HG02973 (cell line): ENCODE results near the gene GFRA1.

Experiments
- ATAC-seq: cut with Tn5 transposase; IDR thresholded peaks from one replicate; pipeline ENCODE4 v1.9.1; 2021; ENCODE audit warnings: moderate library complexity; ENCODE audit not compliant: unreplicated experiment

Gene GFRA1

DNA sequence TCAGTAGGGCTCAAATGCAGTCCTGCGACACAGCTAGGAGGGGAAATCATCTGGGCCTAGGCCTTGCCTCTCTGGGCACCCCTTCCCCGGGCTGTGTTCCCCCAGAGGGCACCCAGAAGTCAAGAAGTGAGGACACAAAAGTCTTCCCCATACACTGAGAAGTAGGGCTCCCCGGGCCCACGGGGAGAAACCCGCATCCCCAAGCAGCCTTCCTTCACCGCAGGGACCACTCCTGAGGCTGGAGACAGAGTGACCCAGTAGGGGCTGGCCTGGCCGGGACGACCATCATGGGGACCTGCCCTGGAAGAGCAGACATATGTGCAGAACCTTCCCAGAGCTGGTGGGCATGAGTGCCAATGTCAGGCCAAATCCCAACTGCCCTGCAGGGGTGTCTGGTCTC lies 163.5 kb downstream of the GFRA1 start:
- no peak for ATAC-seq

DNA sequence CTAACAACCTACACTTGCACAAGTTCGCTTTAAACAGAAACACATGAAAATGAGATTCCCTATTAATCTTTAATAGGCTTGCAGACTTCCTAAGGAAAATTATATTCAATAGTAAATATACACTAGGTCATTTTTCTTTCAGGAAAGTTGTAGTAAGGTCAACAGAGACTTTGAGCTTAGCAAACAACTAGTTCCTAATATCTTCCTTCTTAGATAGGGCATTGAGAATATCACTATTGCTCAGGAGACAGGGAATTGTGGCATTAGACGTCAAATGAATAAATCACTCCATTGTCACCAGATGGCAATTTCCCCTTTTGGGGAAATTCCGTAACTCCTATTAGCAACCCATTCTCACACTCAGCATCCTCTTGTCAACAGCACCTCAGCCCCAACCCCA lies 164.9 kb downstream of the GFRA1 start:
- no peak for ATAC-seq

DNA sequence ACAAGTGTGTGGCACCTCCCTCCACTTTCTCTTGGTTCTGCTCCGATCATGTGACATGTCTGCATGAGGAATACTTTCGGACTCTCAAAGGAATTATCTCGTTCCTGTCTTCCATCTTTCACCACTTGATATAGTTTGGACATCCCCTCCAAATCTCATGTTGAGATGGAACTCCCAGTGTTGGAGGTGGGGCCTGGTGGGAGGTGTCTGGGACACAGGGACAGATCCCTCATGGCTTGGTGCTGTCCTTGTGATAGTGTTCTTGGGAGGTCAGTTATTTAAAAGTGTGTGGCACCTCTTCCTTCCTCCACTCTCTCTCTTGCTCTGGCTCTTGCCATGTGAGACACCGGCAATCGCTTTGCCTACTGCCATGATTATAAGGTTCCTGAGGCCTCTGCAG lies 166.4 kb downstream of the GFRA1 start:
- ATAC-seq = no peak

DNA sequence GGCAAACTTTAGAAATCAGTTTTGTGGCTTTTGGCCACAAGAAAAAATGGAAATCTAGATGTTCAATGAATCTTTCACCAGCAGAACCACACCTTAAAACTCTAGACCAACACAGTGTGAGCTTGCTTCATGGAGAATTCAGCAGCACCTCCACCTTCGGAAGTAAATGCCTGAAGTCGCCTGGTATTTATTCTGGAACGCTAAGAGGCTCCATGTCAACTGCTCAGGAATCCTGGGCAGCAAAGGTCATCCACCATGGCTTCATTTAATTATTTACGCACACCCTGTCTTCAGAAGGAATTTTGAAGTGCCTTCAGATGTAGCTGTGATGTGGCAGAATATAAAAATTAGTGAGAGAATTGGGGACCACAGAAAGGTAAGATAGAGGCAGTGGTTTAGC lies 167.7 kb downstream of the GFRA1 start:
- no peak for ATAC-seq

DNA sequence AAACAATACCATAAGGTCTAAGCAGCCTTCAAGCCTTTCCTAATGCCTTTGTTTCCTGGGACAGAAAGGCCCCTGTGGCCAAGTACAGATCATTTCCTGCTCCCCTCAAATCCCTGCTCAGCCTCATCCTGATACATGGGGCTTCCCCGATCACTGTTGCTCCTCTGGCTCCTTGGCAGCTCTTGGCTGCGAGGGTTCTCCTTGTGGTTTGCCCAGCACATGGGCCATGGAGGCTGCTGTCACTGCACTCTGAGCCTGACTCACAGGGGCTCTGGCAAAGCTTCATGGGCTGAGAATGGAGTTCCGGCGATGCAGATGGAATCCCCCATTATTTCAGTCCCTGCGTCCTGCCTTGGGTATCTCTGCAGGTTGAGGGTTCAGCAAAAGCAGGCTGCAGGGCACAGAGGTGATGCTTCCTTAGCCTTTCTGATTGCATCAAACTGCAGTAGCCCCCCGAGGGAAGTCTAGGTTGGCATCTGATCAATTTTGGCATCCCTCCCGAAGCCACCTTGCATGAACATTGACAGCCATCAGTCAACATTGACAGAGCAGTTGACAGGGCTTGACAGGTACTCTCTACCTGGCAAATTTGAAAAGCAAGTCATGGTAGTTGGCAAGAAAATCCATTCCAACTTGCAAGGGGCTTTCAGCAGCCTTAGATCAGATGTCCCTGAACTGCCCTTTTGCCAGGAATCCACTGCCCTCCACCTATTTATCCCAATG lies 168.6 kb downstream of the GFRA1 start:
- ATAC-seq = no peak

- ATAC-seq = no peak
Measured at GRCh38 chr10:116103668-116104067, 169.3 kb downstream of the GFRA1 start.

GRCh38 chr10:116101616-116102315 lies 171.2 kb downstream of the GFRA1 start:
- no peak for ATAC-seq

DNA sequence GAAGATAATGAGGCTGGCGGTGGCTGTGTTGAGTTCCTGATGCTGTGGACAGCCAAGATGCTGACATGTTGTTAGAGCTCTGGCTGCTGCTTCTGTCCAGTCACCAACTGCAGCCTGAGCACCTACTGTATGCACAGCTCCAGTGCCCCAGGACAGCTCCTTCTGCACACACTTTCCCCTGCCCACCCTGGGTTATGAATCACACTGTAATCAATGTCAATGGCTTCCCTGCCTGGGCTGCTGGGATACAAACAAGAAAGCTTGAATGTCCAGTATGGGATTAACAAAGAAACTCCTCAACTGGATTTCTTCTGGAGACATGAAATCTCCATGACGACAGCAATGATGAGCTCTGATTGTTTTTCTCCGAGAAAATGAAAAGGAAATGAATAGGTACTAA lies 172.0 kb downstream of the GFRA1 start:
- no peak for ATAC-seq

DNA sequence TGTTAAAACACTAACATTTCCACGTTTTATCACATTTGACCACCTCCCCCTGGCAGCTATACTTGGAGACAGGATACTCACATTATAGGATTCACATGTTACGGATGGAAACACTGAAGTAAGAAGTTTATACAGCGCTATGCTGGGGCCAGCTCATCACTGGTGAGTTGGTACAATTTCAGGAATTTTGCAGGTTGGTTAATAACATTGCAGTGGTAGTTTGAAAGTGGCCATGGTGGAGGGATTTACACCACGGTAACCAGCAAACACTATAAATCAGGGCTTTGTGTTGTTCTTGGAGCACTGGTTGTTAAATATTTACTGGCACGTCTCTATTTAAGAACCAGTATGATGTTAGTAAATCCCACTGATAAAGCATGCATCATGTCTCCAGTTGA lies 174.0 kb downstream of the GFRA1 start:
- no peak for ATAC-seq

GRCh38 chr10:116098411-116099022 lies 174.5 kb downstream of the GFRA1 start:
- ATAC-seq = no peak

DNA sequence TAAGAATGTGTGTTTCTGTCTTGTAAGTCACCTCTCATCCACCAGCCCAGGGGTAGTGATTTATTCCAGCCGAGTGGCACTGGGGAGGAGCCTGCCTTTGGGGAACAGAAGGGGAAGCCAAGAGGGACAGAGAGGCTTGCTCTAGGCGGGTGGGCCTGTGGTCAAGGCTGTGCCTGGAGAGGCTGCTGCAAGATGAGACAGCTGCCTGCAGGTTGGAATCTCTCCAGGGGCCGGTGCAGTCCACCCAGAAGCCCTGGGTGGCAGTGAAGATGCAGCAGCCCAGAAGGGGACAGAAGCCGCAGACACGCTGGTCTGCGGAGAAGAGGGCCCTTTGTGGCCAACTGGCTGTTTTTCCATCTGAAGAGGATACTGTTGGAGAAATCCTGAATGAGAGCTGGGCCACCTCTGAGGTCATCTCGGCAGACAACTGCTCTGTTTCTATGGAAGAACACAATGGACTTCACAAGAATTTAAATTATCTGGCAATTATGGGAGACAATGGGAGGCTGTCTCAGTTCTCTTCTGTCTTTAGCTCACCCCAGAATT lies 175.7 kb downstream of the GFRA1 start:
- ATAC-seq = no peak

GRCh38 chr10:116096526-116096925 lies 176.5 kb downstream of the GFRA1 start:
- ATAC-seq = no peak

DNA sequence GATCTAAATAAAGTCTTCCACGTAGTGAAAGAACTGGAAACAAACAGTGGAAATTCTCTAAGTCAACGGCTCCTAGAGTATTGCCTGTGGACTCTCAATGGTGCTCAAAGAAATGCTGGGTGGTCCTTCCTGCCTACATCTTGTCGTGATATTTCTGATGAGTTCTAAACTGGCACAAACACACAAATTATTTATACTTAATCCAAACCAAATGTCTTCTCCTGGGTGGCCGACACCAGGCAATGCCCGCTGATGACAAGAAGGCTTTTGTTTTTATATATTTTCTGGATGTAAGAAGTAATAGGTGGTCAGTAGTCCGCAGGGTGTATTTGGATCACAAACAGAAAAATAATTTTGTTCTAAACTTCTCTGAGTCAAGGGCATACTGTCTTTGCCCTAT lies 178.7 kb downstream of the GFRA1 start:
- no peak for ATAC-seq

DNA sequence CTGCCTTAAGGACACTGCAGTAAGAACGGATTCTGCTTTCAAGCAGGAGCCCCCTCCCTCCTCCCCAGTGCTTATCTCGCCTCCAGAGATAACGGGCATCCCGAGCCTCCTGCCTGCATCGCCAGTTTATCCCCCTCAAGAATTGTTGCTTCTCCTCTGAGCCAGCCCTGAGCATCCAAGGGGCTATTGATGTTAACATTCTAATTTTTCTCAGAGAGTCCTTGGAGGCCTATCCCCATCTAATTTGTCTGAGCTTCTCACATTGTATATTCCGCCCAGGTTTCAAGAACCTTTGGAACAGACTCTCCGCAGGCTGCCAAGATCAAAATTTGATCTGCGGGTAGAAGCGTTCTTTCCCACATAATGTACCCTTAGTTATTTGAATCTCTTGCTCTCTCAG lies 180.0 kb downstream of the GFRA1 start:
- no peak for ATAC-seq

GRCh38 chr10:116088985-116089384 lies 184.0 kb downstream of the GFRA1 start:
- ATAC-seq = no peak

- ATAC-seq = no peak
Measured at GRCh38 chr10:116085323-116085722, 187.7 kb downstream of the GFRA1 start.

DNA sequence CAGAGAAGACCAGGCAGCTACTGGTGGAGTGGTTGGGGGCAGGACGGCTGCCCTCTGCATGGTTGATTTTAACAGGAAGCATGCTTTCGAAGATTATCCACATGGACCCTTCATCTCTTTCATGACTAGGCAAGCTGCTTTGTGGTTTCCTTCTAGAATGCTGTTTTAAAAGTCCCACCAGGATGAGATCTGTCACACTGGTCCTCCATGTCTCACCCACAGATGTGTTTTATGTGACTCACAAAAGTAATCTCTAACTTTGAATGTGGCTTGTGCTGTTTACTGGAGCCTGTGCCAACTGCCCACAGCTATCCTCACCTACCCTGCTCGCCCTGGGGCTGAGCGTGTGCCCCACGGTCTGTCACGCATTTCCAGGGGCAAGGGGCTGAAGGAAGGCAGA lies 188.8 kb downstream of the GFRA1 start:
- no peak for ATAC-seq

GRCh38 chr10:116083226-116083762 lies 189.7 kb downstream of the GFRA1 start:
- ATAC-seq = no peak

DNA sequence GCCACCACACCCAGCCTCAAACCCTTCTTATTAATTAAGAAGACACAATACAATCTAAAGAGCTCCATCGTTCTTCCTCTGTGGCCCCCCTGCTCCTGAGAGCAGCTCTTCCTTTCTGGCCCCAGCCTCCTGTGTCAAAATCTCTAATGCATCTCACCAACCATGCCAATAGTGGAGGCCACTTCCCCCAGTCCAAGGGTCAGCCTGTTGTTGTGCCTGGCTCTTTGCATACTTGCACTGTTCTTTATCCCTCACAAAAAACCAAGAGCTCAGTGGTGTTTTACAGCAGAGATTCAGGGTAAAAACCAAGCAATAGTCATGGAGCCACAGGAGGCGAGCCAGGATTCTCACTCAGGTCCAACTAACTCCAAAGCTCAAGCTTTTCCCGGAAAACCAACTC lies 190.2 kb downstream of the GFRA1 start:
- ATAC-seq = no peak

- no peak for ATAC-seq
Measured at GRCh38 chr10:116082206-116082605, 190.8 kb downstream of the GFRA1 start.

DNA sequence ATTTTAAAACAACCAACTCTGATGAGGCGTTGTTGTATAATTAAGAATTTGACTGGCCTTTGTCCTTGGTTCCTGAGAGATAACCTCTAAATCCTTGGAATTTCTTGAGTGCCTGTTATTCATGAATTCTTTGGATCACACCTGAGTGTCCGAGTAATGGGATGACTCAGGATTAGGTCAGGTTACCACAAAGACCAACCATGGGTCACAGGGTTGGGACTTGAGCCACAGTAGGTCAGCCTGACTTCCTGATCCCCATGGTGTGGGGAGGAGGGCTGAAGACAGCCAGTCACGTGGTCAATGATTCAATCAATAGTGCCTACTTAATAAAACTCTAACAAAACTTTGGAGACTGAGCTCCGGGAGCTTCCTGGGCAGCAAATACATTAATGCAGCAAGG lies 192.5 kb downstream of the GFRA1 start:
- no peak for ATAC-seq

DNA sequence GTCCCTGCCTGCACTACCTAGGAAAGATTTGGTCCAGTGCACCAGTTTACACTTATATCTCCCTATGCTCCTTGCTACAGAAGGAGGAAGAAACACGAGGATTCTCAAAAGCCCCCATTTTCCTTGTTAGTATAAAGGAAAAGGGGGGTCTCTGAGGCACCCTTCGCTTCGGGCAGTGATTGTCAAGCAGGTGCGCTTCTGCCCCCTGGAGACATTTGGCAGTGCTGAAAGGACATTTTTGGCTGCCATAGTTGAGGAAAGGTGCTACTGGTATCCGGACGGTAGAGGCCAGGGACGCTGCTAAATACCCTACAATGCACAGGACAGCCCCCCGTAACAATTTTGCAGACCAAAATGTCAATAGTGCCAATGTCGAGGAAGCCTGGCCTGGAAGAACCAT lies 193.7 kb downstream of the GFRA1 start:
- ATAC-seq = no peak
